CD4-positive, alpha-beta T cell treated with Interleukin-6 for 4 hours (primary cell): ENCODE results near the gene CAMKV.

Experiments
- DNase-seq: peaks from one replicate; pipeline ENCODE4 v3.0.0-alpha.2; 2020; ENCODE audit warnings: mixed read lengths

Gene CAMKV

DNA sequence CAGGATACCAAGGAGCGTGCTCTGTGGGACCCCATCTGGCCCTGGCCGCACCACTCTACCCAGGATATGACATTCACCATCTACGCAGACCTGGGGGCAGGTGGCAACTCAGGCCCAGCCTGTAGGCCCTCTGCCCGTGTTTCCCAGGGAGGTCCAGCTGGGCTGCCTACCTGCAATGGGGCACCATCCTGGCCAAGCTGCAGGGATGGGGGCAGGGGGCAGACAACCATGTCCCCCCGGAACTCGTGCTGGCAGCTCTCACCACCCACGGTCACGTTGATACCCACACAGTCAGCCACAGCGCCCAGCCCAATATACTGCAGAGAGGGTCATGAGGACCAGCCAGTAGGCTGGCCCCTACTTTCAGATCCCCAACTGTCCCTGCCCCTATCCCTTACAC lies 26.1 kb upstream of the CAMKV start:
- DNase-seq, result no peak

DNA sequence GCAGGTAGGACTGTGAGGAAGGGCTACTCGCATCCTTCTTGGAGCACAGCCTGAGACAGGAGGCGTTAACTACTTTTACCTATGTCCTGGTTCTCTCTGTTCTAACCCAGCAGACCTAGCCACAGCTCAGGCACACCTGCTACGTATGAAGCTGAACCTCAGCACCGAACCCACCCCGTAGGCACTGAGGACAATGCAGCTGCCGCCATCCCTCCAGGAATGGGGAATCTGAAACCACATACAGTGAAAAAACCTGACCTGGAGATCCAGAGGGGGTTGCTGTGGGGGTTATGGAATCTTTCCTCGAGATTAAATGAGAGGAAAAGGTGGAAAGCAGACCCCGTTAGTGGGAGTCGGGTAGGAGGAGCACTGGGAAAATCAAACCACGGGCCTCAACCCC lies 19.6 kb upstream of the CAMKV start:
- no peak for DNase-seq

DNA sequence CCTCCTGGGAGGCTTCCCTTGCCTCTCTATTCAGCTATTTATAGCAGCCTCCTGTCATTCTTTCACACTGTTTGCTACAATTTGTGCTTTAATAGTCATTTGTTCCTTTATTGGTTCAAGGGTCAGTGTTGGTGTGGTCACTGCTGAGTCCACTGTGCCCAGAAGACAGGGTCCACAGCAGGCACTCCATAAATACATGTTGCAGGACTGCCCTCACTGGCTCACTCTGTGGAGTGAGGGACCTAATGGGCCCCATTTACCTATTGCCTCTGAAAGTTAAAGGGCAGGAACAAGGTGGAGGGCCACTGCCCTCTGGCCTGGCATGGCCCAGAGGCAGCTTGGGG lies 17.2 kb upstream of the CAMKV start:
- no peak for DNase-seq

DNA sequence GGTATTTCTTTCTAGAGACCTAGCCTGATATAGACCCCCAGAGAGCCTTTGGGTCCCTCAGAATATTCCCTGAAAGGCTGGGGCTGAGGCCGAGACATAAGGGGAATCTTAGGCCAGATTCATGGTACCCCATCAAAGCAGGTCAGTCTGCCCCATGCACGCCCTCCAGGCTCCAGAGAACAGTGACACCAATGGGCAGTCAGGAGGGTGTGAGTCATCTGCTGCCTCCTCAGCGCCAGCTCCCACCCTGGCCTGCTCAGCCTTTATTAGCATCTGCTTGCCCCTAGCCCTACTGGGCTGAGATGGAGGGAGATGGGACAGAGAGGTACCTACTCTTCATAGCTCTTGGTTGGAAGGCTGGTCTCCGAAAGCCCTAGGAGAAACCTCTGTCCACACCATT lies 14.3 kb upstream of the CAMKV start:
- no peak for DNase-seq

DNA sequence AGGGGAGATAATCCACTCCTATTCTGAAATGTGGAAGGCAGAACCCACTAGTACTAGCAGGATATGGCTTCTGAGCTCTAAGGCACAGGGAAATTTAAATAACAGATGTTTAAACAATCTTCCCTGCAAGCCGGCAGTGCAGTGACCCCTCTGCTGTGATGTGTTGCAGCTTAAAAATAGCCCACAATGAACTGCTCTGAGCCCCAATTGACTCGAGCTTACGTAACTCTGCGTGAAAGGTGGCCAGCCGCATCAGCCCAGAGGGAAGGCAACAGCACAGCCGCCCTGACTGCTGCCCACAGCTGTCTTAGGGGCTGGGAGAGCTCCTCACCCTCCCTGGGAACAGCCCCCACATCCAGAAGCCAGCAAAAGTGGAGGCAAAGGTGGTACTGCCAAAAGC lies 12.5 kb upstream of the CAMKV start:
- DNase-seq, result no peak

DNA sequence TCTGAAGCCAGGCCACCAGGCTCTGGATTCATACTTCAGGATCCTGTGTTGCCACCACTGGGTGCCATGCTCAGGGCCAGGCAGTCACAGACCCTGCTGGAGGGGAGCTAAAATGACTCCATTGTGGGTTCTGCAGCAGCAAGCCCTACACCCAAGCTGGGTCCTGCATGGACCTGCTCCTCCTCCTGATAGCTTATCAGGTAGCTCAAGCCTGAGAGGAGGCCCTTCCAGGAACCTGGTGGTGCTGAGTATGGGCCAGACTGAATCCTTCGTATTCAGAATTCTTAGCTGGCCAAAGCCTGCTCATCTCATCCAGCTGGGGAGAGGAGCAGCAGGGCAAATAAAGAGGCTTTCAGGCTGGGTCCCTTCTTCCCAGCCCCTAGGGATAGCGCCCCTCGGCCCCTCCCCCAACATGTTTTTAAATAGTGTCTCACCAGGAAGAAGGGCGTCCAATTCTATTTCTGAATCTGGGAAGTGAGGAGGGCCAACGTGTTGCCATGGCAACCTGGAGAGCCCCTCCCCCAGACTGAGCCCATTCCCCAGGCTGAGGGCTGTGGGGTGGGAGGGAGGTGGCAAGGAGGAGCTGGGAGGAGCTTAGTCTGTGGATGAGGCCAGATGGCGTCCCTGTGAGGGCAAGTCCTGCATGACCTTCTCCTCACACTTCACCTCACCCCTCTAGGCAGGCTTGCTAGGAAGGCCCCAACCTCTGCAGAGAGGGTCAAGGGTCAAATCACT lies 11.0 kb upstream of the CAMKV start:
- DNase-seq, result no peak

DNA sequence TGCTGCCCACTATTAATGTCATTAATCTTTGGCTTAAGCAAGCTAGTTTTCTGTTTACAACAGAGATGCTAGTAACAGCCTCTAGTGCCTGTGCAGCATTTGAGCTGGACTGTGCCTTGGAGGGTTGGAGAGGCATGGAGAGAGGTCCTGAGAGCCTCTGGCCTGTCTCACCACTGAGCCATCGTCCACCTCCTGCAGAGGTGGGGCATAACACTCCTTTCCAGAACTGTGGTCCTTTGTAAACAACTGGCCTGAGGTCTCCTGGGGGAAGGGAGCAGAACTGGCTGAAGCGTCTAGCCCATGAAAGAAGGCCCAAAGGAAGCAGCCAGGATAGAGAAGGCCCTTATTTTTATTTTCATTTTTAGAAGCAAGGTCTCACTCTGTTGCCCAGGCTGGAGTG lies 10.0 kb upstream of the CAMKV start:
- DNase-seq, result no peak

DNA sequence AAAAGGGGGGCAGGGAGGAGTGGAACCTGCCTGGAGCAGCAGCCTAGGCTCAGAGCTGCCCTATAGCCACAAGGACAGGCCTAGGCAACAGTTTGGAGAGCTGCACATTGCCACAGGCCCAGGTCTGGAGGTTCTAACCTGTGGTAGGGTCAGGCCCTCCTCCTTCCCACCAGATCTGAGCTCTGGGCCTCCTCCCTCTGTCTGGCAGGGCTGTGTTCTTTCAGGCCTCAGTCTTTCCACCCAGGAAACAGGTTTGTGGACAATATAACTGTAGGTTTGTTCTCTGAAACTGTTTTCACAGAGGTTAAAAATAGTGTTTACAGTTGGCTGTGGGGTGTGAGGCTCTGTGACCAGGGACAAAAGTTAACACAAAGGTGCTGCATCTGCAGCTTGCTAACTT lies 9.0 kb upstream of the CAMKV start:
- no peak for DNase-seq

DNA sequence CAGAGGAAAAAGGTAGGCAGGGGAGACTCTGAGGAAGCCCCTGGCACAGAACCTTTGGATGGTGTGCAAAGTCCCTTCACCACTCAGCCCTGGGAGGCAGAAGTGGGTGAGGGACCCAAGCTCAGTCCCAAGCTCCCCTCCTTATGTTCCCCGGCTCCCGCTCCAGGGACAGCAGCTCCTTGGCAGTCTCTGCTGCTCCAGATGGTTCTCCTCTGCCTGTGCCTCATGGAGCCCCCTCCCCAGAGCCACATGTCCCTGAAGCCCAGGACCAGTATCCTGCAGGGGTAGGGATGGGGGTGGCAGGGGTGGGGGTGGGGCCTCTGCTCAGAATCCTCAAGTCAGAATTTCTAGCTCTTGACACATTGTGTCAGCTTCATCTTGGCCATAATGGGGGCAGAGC lies 8.0 kb upstream of the CAMKV start:
- no peak for DNase-seq

DNA sequence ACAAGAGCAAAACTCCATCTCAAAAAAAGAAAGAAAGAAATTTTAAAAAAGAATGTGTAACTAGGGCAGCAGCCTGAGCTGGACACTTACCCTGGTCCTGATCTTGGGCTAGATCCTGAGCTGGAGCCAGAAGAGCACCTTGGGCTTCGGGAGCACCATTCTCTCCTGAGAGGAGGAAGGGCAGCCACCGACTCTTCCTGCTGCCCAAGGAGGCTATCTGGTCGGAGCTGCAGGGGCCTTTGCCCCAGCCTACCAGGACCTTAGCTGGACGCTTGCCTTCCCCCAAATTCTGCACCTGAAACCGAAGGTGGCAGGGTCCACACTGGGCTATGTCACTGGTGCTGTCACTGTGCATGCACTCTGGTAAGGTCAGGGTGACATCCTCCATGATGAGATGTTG lies 6.9 kb upstream of the CAMKV start:
- no peak for DNase-seq

DNA sequence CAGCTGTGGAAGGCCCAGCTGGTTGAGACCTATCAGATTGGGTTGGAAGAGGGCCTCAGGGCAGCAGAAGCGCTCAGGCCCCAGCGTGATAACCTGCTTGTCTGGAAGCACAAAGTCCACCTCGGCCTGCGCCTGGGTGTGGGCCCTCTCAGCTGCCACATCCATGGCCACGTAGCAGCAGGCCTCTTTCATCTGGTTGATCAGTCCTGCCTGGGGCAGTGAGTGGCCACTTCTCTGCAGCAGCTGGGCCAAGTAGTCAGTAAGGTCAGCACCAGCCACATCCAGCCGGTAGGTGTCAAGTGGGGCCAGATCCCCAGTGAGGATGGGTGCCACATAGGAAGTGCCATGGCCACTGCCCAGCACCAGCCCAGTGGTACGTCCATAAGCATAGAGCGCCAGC lies 3.9 kb upstream of the CAMKV start:
- DNase-seq, result no peak

DNA sequence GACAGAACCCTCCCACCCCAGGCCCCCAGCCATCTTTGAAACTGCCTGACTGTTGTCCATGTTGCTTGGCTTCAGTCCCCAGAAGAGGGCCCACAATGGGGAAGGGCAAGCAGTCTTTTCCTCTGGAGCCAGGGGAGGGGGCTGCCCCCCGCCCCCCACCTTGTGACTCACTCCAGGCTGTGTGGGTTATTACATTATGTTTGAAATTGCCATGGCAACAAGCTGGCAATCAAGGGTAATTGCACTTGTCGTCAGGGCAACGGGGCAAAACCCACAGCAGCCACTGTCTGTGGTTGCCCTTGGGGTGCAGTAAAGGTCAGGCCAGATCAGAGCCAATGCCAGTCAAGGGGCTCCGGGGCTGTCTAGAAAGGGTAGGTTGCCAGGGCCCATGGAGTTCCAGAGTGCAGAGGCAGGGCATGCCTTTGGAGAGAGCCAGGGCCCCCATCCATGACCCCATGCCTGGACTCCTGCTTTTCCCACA lies 3.1 kb upstream of the CAMKV start:
- peak; percentile 18 for DNase-seq

DNA sequence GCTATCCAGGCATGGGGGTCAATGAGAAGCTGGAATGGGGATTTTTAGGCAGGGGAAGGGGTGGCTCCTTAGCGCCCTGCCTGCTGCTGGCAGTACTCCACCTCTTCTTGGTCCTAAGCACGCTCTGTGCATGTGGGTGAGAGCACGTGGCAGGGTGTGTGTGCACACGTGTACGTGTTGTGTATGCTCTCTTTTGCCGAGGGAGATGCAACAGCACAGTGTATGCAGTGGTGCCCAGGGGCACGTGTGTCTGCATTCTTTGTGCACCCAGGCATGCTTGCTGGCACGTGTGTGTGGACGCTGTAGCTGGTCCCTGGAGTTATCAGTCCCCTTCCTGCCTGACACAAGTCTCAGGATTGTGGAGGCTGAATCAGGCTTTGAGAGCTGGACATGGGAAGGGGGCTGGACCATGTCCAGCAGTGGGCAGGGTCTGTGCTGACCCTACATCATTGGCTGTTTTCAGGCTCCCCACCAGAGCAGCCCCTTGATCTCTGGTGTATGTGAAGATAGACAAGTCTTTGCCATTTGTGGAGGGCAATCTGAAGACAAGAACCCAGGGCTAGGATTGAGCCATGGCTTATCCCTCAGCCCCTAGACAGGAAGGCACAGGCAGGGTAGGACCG lies 1.9 kb upstream of the CAMKV start:
- no peak for DNase-seq

DNA sequence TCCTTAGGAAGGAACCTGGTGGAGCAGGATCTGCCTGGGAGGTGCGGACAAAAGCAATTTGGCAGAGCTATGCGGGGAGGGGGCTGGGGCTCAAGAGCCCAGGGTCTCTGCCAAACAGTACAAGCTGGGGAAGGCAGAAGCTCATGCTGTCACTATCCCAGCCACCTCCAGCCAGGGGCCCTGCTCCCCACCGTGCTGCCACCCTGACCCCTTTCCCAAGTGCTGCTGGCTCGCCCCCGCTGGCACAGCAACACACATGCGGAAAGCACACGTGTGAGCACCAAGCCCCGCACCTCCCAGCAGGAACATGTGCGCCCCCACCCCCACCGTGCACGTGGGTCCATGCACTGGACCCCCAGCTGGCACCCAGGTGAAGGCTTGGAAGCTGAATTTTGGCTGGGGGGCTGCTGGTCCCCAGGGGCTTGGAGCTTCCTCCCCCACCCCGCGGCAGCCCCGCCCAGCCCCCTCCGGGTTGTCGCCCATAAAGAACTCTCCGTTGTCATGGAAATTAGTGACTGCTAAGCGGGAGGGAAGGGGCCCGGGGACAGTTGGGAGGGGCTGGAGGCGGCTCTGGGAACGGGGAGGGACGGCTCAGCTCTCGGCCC lies 742 bp downstream of the CAMKV start:
- DNase-seq, result no peak

DNA sequence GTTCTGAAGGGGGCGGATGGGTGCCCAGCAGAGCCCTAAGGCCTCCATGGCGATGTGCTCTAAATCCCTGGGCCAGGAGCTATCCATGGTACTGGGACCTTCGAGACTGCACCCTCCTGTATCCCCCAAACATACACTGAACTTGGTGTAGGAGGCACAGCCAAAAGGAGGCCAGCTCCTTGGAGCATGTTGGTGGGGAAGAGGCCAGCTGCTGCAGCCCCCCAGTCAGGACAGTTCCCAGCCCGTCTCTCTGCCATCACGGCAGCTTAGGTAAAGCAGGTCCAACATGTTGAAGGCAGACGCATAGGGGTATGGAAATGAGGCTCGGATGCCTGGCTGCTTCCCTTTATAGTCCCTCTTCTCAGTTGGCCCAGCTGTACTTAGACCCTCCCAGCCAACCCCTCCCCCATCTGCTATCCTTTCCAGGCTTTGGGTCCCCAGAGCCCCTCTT lies 1.8 kb downstream of the CAMKV start:
- DNase-seq, result no peak

DNA sequence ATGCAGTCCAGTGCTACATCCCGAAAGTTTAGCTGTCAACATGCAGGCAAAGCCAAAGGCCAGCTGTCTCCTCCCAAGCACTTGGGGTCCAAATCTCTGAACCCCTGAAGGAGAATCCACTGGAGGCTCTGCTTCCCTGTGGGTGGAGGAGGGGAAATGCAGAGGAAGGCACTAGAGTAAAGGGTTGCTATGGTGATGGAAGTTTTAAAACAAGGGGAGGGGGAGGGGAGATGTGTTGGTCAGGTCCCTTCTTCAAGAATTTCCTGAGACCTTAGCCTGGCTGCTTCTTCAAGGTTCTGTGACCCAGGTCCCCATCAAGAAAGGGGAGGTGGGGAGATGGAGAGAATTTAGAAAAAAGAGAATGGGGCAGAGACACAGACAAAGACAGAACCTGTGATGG lies 2.3 kb downstream of the CAMKV start:
- DNase-seq, result no peak

DNA sequence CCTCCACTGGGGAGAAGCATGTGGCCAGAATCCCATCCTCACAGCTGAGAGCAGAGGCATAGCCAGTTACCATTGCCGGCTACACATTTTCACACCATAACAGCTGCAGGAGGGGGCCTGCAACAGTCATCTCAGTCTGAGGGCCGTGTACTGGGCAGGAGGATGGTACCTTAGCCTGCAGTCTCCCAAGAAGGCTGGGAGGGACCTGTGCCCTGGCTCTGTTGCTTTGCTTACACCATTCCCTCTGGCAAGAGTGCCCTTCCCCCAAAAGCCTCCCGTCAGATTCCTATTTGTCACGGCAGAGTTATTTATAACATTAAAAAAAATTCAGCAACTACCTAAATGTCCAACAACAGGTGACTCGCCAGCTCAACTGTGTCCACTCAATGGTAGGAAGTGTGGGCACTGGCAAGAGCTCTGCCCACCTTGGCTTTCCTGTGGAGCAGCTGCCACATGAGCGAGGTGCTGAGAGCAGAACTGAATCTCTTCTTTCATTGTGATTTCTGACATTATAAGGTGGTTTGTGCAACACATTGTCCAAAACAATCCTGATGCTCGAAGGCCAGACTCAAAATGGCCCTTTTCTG lies 4.4 kb downstream of the CAMKV start:
- DNase-seq, result no peak

DNA sequence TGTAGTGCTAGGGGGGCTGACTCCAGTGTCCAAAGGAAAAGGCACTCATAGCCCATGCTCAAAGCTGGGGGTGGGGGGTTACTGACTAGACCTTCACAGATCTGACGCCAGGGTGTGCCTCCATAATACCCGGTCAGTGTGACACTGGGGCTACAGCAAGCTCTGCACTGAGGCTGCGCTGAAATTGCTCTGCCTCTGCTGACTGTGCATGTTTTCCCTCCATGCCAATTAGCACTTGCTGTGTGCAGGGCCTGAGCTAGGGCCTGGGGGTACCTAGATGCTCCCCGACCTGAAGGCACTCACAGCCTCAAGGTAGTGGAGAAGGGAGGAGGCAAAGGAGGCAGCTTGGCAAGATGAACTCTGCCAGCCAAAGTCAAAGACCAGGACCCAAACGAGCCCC lies 5.2 kb downstream of the CAMKV start:
- DNase-seq, result no peak

DNA sequence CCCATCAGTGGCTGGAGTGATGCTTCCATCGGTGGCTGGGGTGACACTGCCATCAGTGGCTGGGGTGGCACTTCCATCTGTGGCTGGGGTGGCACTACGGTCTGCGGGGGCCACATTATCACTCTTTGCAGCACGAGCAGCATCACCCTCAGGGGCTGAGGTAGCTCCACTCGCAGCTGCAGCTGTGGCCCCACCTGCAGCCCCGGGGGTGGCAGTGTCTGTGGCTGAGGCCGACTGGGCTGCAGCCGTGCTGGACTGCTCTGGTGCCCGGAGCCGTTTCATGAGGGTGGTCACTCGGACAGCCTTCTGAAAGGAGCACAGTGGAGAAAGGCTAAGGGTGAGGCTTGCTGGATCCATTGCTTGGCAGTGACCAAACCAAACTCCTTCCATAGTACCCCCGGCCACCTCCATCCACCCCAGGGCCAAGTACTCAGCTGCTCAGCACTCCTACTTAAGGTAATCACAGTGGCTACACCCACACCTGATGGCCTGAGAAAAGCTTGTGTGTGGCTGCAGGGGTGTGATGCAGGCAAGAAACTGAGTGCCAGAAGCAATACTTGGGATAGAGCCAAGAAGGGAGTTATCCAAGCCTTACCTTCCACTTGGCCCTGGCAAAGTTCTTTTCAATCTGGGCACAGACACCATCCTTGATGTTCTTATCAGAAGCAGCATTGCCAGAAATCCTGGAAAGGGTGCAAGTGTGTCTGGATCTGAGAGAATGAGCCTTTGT lies 10.0 kb downstream of the CAMKV start:
- DNase-seq, result no peak

DNA sequence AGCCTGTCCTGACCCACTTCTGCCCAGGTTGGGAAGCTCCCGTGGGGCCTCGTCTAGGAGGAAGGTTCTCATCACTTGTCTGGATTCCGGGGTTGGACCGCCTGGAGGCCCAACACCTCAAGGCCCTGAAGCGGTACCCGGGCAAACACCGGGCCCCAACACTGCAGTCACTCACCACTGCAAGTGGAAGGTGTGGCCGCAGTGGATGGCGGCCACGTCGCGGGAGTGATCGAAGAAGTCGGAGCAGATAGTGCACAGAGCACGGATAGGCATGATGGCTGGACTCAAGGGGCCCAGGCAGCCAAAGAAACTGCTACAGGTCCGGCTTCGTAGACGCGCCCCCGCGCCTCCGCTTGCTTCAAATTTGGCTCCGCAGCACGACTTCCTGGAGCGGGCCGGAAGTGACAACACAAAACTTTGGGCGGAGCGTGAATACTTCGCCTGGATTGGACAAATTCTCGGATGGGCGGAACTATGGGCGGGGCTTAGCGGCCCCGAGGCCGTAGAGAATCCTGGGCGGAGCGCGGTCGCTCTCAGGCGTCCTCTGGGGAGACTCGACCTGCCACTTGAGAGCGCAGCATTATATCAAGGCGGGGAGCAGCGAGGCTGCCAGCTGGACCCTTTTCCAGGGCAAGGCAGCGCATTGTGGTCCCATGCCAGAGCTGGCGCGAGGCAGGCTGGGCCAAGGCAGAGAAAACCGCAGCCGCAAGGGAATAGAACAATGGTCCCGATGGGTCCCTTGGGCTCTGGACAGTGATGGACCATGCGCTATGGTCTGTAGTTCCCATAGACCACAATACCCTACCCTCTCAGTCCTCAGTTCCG lies 13.3 kb downstream of the CAMKV start, which contains the start of gene TRAIP:
TRAIP (minus strand) TSS at position 384 of the 825 bp plus-strand sequence; CDS start at position 273, 111 bp downstream.
- peak; percentile 95 for DNase-seq

DNA sequence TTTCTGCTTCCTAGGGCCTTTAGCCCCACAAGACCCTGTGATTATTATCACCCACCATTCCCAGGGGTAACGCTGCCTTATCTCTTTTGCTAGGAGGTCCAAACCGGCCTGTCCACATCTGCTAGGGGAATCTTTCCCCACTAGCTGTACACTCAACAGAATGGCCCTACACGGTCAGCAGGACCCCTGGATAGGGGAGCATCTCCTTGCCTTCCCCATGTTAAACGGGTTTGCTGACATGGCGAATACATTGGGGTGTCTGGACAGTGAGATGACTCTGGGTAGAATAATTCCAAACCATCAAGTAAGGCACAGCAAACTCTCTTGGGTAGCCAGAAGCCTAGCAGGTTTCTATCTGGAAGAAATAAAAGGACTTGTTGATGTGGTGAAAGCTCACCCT lies 14.0 kb downstream of the CAMKV start:
- no peak for DNase-seq

DNA sequence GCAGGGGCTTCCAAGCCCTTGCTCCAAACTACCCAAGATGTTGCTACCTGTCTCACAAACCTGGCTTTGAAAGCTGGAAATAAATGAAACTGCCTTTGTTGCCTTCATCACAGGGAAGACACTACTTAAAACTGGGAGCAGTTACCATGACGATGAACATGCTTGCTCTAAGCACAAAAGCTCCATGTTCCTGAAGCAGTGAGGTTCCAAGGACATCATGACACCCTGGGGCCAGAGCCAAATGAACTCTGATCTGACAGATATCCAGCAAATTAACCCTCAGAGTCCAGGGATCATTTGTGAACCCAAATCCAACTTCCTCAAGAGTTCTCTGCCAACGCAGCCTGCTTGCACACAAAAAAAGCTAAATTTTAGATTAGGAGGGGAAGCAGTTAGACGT lies 24.0 kb downstream of the CAMKV start:
- no peak for DNase-seq
